ENCODE measurements around the gene PXYLP1. TPM values are rescaled to one million over a fixed set of nuclear protein-coding genes. Genes with fewer than 3 reads are reported as not detected.

Gene PXYLP1
- polyA plus RNA-seq, 1 donor from 2014 or later = 109 TPM

GRCh38 chr3:141330235-141330634, 98.6 kb downstream of the PXYLP1 start:
- Histone ChIP-seq H3K79me2 (replicated peaks; ENCODE audit: insufficient read depth, low read length) (no peaks in the 10 kb centered on the region), H3K27me3 (ENCODE audit: insufficient read depth, low read depth, low read length) (no peaks in the 10 kb centered on the region), H3K9me2 (ENCODE audit: insufficient read depth, low read length) (no peaks in the 10 kb centered on the region), H3K4me2 (ENCODE audit: low read length) (no peak overlapping the region), H3K4me3 (ENCODE audit: low read length) (no peak overlapping the region), H3K9me3 (ENCODE audit: low read length) (no peaks in the 10 kb centered on the region), H3K9ac (ENCODE audit: low read length) (no peak overlapping the region), H4K20me1 (ENCODE audit: insufficient read depth) (no peaks in the 10 kb centered on the region), H2AFZ (ENCODE audit: low read depth, low read length) (no peak overlapping the region), H3K27ac (ENCODE audit: low read length) (no peak overlapping the region), H3F3A (ENCODE audit: insufficient read depth, low read length, poor library complexity, severe bottlenecking) (no peaks in the 10 kb centered on the region), H3K36me3 (ENCODE audit: insufficient read depth, low read length) (no peaks in the 10 kb centered on the region)
- TF ChIP-seq MXI1 (conservative IDR thresholded peaks at IDR 0.05; ENCODE audit: poor library complexity, severe bottlenecking) (no peak), CTCF (IDR thresholded peaks at IDR 0.05; ENCODE audit: poor library complexity, severe bottlenecking) (no peak), SMC3 (conservative IDR thresholded peaks at IDR 0.05; ENCODE audit: poor library complexity) (no peak), EZH2 (IDR thresholded peaks at IDR 0.05; ENCODE audit: borderline replicate concordance, insufficient read depth, low read length, poor library complexity, severe bottlenecking) (no peak), TAF1 (IDR thresholded peaks at IDR 0.05; ENCODE audit: low read depth) (no peak), EP300 (conservative IDR thresholded peaks at IDR 0.05; ENCODE audit: poor library complexity, severe bottlenecking) (no peak), POLR2AphosphoS5 (IDR thresholded peaks at IDR 0.05) (no peak), RAD21 (conservative IDR thresholded peaks at IDR 0.05) (no peak), REST (IDR thresholded peaks at IDR 0.05; ENCODE audit: borderline replicate concordance) (no peak)

GRCh38 chr3:141330718-141331376, 99.2 kb downstream of the PXYLP1 start:
- no peaks in the 10 kb centered on the region for H3K9me3 ChIP-seq (ENCODE audit: low read length)
- H2AFZ ChIP-seq (ENCODE audit: low read depth, low read length) = no peak overlapping the region
- no peaks in the 10 kb centered on the region for H3K36me3 ChIP-seq (ENCODE audit: insufficient read depth, low read length)
- H3K27ac ChIP-seq (ENCODE audit: low read length) = no peak overlapping the region
- no peak overlapping the region for H3K9ac ChIP-seq (ENCODE audit: low read length)
- H3K9me2 ChIP-seq (ENCODE audit: insufficient read depth, low read length) = no peaks in the 10 kb centered on the region
- no peaks in the 10 kb centered on the region for H3K27me3 ChIP-seq (ENCODE audit: insufficient read depth, low read depth, low read length)
- no peak overlapping the region for H3K4me2 ChIP-seq (ENCODE audit: low read length)
- no peaks in the 10 kb centered on the region for H4K20me1 ChIP-seq (ENCODE audit: insufficient read depth)
- TF ChIP-seq EP300 (conservative IDR thresholded peaks at IDR 0.05; ENCODE audit: poor library complexity, severe bottlenecking) (no peak), MXI1 (conservative IDR thresholded peaks at IDR 0.05; ENCODE audit: poor library complexity, severe bottlenecking) (no peak), RAD21 (conservative IDR thresholded peaks at IDR 0.05) (no peak), CTCF (IDR thresholded peaks at IDR 0.05; ENCODE audit: poor library complexity, severe bottlenecking) (no peak), TAF1 (IDR thresholded peaks at IDR 0.05; ENCODE audit: low read depth) (no peak), SMC3 (conservative IDR thresholded peaks at IDR 0.05; ENCODE audit: poor library complexity) (no peak), REST (IDR thresholded peaks at IDR 0.05; ENCODE audit: borderline replicate concordance) (no peak), EZH2 (IDR thresholded peaks at IDR 0.05; ENCODE audit: borderline replicate concordance, insufficient read depth, low read length, poor library complexity, severe bottlenecking) (no peak), POLR2AphosphoS5 (IDR thresholded peaks at IDR 0.05) (no peak)
- no peaks in the 10 kb centered on the region for H3F3A ChIP-seq (ENCODE audit: insufficient read depth, low read length, poor library complexity, severe bottlenecking)
- H3K79me2 ChIP-seq (replicated peaks; ENCODE audit: insufficient read depth, low read length) = no peaks in the 10 kb centered on the region
- H3K4me3 ChIP-seq (ENCODE audit: low read length) = no peak overlapping the region

All from neural cell (in vitro differentiated cells).